ENCODE results near the gene SELENOI.
"Not testable (repeated sequence)": the region's sequence is repeated elsewhere in the genome, so short reads cannot be mapped to it uniquely, and the experiment has no call there.

The SELENOI gene

GRCh38 chr2:26347286-26347865 is 1.4 kb downstream of the SELENOI start:
- no peaks in the 10 kb centered on the region for H3K9me3 ChIP-seq (replicated peaks; ENCODE audit: low read length)
- H3K4me1 ChIP-seq (ENCODE audit: control insufficient read depth, insufficient read depth, low read length): peaks cover 29% of the 10 kb centered on the region
- peak overlapping the region; percentile 74 for H3K4me3 ChIP-seq (ENCODE audit: low read length)
- peaks cover 3% of the 10 kb centered on the region for H3K36me3 ChIP-seq (ENCODE audit: insufficient read depth, low read length)
- peak overlapping the region; percentile 90 for H3K4me2 ChIP-seq (ENCODE audit: low read length)
- no peaks in the 10 kb centered on the region for H3K27me3 ChIP-seq (ENCODE audit: control insufficient read depth, insufficient read depth, low read length)
- H3K9ac ChIP-seq (ENCODE audit: low read depth, low read length): peak overlapping the region; percentile 81

- peaks cover 8% of the 10 kb centered on the region for H3K36me3 ChIP-seq (ENCODE audit: insufficient read depth, low read length)
- H3K9ac ChIP-seq (ENCODE audit: low read depth, low read length): no peak overlapping the region
- H3K9me3 ChIP-seq (replicated peaks; ENCODE audit: low read length): no peaks in the 10 kb centered on the region
- H3K4me2 ChIP-seq (ENCODE audit: low read length): no peak overlapping the region
- H3K27me3 ChIP-seq (ENCODE audit: control insufficient read depth, insufficient read depth, low read length): no peaks in the 10 kb centered on the region
- H3K4me3 ChIP-seq (ENCODE audit: low read length): no peak overlapping the region
- H3K4me1 ChIP-seq (ENCODE audit: control insufficient read depth, insufficient read depth, low read length): peaks cover 31% of the 10 kb centered on the region
Measured at GRCh38 chr2:26349690-26350089, 3.7 kb downstream of the SELENOI start.

DNA sequence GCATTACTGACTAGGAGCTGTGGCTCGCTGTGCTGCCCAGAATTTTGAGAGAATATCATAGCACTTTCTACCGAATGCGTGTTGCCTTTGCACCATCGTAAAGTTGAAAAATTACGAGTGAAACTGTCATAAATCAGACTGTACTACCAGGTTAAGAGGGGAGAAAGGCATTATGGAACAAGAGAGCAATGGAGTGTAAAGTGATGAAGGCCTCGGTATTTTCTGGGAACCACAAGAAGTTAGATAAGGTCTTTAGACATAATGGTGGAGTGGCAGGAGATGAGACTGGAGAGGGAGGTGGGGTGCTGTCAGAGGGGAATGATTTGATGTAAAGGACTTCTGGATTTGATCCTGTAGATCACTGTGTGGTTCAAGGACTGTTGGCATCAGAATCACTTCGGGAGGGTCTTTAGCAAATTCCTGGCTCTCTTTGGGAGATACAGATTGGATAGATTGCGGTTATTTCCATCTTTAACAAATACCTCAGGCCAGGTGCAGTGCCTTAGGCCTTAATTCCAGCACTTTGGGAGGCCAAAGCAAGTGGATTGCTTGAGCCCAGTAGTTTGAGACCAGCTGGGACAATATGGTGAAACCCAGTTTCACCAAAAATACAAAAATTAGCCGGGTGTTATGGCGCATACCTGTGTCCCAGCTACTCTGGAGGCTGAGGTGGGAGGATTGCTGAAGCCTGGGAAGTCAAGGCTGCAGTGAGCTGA is 5.6 kb downstream of the SELENOI start:
- Histone ChIP-seq H3K4me3 (ENCODE audit: low read length) (no peak overlapping the region), H3K36me3 (ENCODE audit: insufficient read depth, low read length) (peaks cover 4% of the 10 kb centered on the region), H3K9me3 (replicated peaks; ENCODE audit: low read length) (no peaks in the 10 kb centered on the region), H3K4me2 (ENCODE audit: low read length) (no peak overlapping the region), H3K27me3 (ENCODE audit: control insufficient read depth, insufficient read depth, low read length) (no peaks in the 10 kb centered on the region), H3K4me1 (ENCODE audit: control insufficient read depth, insufficient read depth, low read length) (peaks cover 42% of the 10 kb centered on the region), H3K9ac (ENCODE audit: low read depth, low read length) (no peak overlapping the region)

DNA sequence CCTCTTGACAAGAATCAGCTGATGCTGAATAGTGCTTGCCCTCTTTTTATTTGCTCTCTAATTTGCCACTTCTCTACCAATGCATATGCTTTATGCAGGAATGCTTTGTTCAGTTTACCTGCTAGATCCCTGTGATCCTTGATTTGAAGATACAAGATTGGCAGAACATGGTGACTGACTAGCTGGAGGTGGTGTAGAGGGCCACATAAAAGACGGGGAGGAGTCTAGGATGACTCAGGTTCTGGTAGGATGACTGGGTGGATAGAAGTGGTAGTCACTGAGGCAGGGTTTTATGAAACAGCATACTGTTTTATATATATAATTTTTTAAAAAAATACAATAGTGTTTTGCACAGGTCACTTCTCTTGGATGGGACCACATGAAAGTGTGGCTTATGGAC is 6.9 kb downstream of the SELENOI start:
- H3K27me3 ChIP-seq (ENCODE audit: control insufficient read depth, insufficient read depth, low read length): no peaks in the 10 kb centered on the region
- H3K4me3 ChIP-seq (ENCODE audit: low read length): no peak overlapping the region
- H3K9ac ChIP-seq (ENCODE audit: low read depth, low read length): no peak overlapping the region
- H3K36me3 ChIP-seq (ENCODE audit: insufficient read depth, low read length): peaks cover 4% of the 10 kb centered on the region
- no peaks in the 10 kb centered on the region for H3K9me3 ChIP-seq (replicated peaks; ENCODE audit: low read length)
- no peak overlapping the region for H3K4me2 ChIP-seq (ENCODE audit: low read length)
- peaks cover 33% of the 10 kb centered on the region for H3K4me1 ChIP-seq (ENCODE audit: control insufficient read depth, insufficient read depth, low read length)

DNA sequence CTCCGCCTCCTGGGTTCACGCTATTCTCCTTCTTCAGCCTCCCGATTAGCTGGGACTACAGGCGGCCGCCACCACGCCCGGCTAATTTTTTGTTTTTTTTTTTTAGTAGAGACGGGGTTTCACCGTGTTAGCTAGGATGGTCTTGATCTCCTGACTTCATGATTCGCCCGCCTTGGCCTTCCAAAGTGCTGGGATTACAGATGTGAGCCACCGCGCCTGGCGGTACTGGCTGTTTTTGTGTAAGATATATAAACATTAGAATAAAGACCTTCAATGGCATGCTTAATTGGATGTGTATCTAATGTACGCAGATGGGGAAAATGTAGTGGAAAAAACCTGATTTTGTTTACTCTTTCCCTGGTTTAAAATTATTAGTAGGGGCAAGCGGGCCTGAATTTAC is 8.5 kb downstream of the SELENOI start:
- not testable (repeated sequence) for H3K9me3 ChIP-seq (replicated peaks; ENCODE audit: low read length); H3K27me3 ChIP-seq (ENCODE audit: control insufficient read depth, insufficient read depth, low read length)

GRCh38 chr2:26355038-26355995 is 9.4 kb downstream of the SELENOI start:
- peak overlapping the region; percentile 75 for H3K4me2 ChIP-seq (ENCODE audit: low read length)
- H3K9me3 ChIP-seq (replicated peaks; ENCODE audit: low read length): no peaks in the 10 kb centered on the region
- H3K4me3 ChIP-seq (ENCODE audit: low read length): peak overlapping the region; percentile 40
- no peaks in the 10 kb centered on the region for H3K27me3 ChIP-seq (ENCODE audit: control insufficient read depth, insufficient read depth, low read length)
- peaks cover 4% of the 10 kb centered on the region for H3K36me3 ChIP-seq (ENCODE audit: insufficient read depth, low read length)
- peak overlapping the region; percentile 34 for H3K9ac ChIP-seq (ENCODE audit: low read depth, low read length)
- H3K4me1 ChIP-seq (ENCODE audit: control insufficient read depth, insufficient read depth, low read length): peaks cover 27% of the 10 kb centered on the region

More for the DNA sequence above, 8.5 kb downstream of the SELENOI start:
- H3K4me2 ChIP-seq (ENCODE audit: low read length); H3K36me3 ChIP-seq (ENCODE audit: insufficient read depth, low read length); H3K9ac ChIP-seq (ENCODE audit: low read depth, low read length); H3K4me3 ChIP-seq (ENCODE audit: low read length): not testable (repeated sequence)
- H3K4me1 ChIP-seq (ENCODE audit: control insufficient read depth, insufficient read depth, low read length): peaks cover 27% of the 10 kb centered on the region

GRCh38 chr2:26356111-26356510 is 10.2 kb downstream of the SELENOI start:
- Histone ChIP-seq H3K27me3 (ENCODE audit: control insufficient read depth, insufficient read depth, low read length) (no peaks in the 10 kb centered on the region), H3K9ac (ENCODE audit: low read depth, low read length) (peak overlapping the region; percentile 34), H3K4me1 (ENCODE audit: control insufficient read depth, insufficient read depth, low read length) (peaks cover 27% of the 10 kb centered on the region), H3K36me3 (ENCODE audit: insufficient read depth, low read length) (peaks cover 4% of the 10 kb centered on the region), H3K4me3 (ENCODE audit: low read length) (peak overlapping the region; percentile 40), H3K9me3 (replicated peaks; ENCODE audit: low read length) (no peaks in the 10 kb centered on the region), H3K4me2 (ENCODE audit: low read length) (peak overlapping the region; percentile 75)

- Histone ChIP-seq H3K4me3 (ENCODE audit: low read length) (no peak overlapping the region), H3K36me3 (ENCODE audit: insufficient read depth, low read length) (peaks cover 4% of the 10 kb centered on the region), H3K4me1 (ENCODE audit: control insufficient read depth, insufficient read depth, low read length) (peaks cover 27% of the 10 kb centered on the region), H3K9ac (ENCODE audit: low read depth, low read length) (no peak overlapping the region), H3K9me3 (replicated peaks; ENCODE audit: low read length) (no peaks in the 10 kb centered on the region), H3K27me3 (ENCODE audit: control insufficient read depth, insufficient read depth, low read length) (no peaks in the 10 kb centered on the region), H3K4me2 (ENCODE audit: low read length) (no peak overlapping the region)
Measured at GRCh38 chr2:26356771-26357170, 10.8 kb downstream of the SELENOI start.

GRCh38 chr2:26359886-26360473 is 14.0 kb downstream of the SELENOI start:
- no peaks in the 10 kb centered on the region for H3K27me3 ChIP-seq (ENCODE audit: control insufficient read depth, insufficient read depth, low read length)
- H3K36me3 ChIP-seq (ENCODE audit: insufficient read depth, low read length): no peaks in the 10 kb centered on the region
- peaks cover 18% of the 10 kb centered on the region for H3K4me1 ChIP-seq (ENCODE audit: control insufficient read depth, insufficient read depth, low read length)
- H3K9ac ChIP-seq (ENCODE audit: low read depth, low read length): no peak overlapping the region
- H3K9me3 ChIP-seq (replicated peaks; ENCODE audit: low read length): no peaks in the 10 kb centered on the region
- no peak overlapping the region for H3K4me2 ChIP-seq (ENCODE audit: low read length)
- H3K4me3 ChIP-seq (ENCODE audit: low read length): no peak overlapping the region

DNA sequence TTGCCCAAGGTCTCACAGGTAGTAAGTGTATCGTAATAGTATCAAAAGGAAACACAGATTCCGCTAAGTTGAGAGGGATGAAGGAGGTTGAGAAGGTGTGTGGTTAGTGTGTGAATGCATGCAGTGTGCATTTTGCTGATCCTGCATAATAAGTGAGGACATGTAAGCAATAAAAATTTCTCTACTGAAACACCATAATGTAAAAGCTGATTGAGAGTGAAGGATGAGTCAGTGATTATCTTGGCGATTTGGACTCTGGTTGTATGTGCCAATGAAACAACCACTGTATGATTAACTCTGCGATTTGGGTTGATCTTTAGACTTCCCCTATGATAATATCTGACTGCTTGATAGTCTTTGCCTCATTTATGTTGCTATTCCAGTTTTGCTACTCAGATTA is 17.4 kb downstream of the SELENOI start:
- H3K36me3 ChIP-seq (ENCODE audit: insufficient read depth, low read length): peaks cover 9% of the 10 kb centered on the region
- peaks cover 6% of the 10 kb centered on the region for H3K4me1 ChIP-seq (ENCODE audit: control insufficient read depth, insufficient read depth, low read length)
- H3K9ac ChIP-seq (ENCODE audit: low read depth, low read length): no peak overlapping the region
- no peak overlapping the region for H3K4me3 ChIP-seq (ENCODE audit: low read length)
- H3K9me3 ChIP-seq (replicated peaks; ENCODE audit: low read length): no peaks in the 10 kb centered on the region
- no peak overlapping the region for H3K4me2 ChIP-seq (ENCODE audit: low read length)
- no peaks in the 10 kb centered on the region for H3K27me3 ChIP-seq (ENCODE audit: control insufficient read depth, insufficient read depth, low read length)

DNA sequence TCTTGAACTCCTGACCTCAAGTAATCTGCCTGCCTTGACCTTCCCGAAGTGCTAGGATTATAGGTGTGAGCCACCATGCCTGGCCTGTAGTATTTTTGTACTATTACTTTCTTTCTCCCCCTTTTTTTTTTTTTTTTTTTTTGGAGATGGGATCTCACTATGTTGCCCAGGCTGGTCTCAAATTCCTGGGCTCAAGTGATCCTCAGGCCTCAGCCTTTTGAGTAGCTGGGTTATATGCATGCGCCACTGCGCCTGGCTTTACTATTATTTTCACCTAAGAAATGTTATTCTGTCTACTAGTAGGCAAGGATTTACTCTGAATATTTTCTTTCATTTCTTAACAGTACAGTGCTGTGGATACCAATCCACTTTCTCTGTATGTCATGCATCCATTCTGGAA is 18.0 kb downstream of the SELENOI start:
- no peak overlapping the region for H3K9ac ChIP-seq (ENCODE audit: low read depth, low read length)
- H3K27me3 ChIP-seq (ENCODE audit: control insufficient read depth, insufficient read depth, low read length): no peaks in the 10 kb centered on the region
- no peaks in the 10 kb centered on the region for H3K9me3 ChIP-seq (replicated peaks; ENCODE audit: low read length)
- no peak overlapping the region for H3K4me3 ChIP-seq (ENCODE audit: low read length)
- H3K4me1 ChIP-seq (ENCODE audit: control insufficient read depth, insufficient read depth, low read length): peaks cover 6% of the 10 kb centered on the region
- H3K36me3 ChIP-seq (ENCODE audit: insufficient read depth, low read length): peaks cover 11% of the 10 kb centered on the region
- no peak overlapping the region for H3K4me2 ChIP-seq (ENCODE audit: low read length)

All from skeletal muscle satellite cell (primary cell).